ELR (cell line): ENCODE data around the gene CD59.
"Not testable (repeated sequence)": the region's sequence is repeated elsewhere in the genome, so short reads cannot be mapped to it uniquely, and the experiment has no call there.

Source experiments
- DNase-seq: peaks from one replicate; pipeline ENCODE4 v3.0.0-alpha.2; 2015; ENCODE audit warnings: low read depth

CD59 gene

GRCh38 chr11:33742249-33742851, 6.1 kb upstream of the CD59 start:
- DNase-seq: peak; percentile 65

DNA sequence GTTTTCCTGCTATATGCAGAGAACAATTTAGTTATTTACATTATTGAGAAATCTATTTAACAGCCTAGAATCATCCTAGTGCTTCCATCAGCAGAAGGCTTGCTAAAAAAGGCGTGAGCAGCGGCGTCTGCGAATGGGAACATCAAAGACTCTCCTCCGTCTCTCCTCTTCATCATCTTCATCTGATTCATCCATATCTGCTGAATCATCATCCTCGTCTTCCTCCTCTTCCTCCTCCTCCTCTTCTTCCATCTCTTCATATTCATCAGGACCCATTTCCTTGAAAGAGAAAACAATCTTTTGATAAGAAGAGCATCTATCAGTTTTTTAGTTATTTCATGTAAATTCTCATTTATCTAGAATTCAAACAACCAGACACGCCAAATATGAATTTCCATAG, 5.6 kb upstream of the CD59 start:
- no peak for DNase-seq

DNA sequence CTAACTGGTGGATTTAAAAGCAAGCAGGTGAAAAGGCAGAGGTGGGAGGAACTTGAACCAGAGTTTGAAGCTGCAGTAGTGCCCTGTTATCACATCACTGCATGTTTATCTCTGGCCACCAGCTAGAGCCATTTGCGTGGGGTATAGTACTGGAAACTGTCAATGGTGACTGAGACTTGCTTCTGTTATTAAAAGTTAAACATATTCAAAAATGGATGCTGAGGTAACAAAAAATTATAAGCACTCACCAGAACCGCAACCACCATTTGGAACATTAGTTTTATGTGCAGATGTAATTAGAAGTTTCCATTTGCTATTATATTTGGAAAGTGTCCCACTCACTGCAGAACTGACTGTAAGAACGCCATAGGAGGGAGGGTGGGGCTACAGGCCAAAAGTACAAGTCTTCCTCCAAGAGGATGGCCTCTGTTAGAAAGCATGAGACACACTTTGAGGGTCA, 1.2 kb upstream of the CD59 start:
- DNase-seq: peak; percentile 31

DNA sequence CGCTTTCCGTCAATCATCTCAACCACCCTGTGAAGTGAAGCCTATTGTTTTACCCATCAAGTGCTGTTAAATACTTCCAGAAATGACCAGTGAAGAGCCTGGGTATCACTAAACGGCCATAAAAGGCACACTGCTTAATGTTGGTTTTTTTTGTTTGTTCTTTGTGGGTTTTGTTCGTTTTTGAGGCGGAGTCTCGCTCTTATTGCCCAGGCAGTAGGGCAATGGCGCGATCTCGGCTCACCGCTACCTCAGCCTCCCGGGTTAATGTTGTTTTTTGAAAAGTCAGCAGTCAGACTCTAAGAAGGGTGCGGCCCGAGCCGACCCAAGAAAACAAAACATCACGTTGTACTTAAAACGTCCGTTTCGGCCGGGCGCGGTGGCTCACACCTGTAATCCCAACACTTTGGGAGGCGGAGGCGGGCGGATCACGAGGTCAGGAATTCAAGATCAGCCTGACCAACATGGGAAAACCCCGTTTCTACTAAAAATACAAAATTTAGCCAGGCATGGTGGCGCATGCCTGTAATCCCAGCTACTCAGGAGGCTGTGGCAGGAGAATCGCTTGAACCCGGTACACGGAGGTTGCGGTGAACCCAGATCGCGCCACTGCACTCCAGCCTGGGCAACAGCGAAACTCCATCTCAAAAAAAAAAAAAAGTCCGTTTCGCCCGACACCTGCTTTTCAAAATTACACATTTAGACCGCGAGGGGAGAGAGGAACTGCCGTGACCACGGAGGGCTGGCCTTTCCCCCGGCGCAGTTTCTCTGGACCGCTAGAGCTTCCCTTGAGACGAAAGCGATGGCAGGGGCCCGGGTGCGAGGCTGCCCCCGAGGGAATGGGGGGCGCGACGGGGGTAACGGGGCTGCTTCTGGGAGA, 714 bp downstream of the CD59 start:
- DNase-seq: peak; percentile 62

DNA sequence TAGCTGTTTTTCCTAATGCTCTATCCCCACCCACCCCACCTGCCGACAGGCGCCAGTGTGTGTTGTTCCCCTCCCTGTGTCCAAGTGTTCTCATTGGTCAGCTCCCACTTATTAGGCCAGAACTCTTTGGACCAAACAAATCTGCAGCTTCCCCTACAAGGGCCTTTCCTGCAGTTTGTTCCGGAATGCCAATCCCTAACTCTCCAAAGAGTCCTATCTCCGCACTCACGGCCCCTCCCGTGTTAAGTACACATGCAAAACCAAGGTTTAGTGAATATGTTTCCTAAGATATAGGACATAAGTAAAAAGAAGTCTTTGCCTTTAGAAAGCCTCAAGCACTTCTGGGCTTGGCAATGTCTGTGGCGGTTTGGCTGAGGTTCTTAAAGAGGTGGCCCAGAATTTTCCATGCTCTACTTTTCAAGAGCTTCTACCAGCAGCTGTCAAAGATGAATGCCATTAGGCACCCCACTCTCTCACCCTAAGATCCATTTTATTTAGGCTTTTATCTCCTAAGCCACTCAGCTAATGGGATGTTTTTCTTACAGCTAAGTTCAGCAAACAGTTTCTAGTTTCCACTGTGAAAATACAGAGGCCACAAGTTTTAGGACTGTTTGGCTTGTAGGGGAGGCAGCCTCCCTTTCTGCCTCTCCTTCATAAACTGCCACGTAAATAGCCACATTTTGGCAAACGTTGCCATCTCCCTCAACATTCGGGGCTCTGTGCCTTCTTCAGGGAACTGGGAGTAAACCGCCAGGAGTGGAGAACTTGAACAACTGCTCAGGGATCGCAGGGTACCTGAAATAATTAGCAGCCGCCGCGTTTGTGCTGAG, 1.6 kb downstream of the CD59 start:
- peak; percentile 37 for DNase-seq

DNA sequence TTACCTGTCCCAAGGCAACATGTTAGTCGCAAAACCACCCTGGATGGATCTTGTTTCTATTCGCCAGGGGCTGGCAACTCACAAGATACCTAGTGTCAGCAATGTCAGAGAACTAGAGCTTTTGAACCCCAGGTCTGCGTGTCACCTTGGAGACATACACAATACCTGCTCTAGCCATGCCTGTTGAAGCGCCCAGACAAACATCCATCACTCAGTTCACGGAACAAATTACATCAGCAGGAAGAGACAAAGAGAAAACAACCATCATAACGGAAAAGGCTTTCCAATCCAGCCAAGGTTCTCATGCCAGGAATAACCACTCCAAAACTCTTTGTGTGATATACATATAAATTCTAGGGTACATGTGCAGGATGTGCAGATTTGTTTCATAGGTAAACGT, 2.2 kb downstream of the CD59 start:
- no peak for DNase-seq

- DNase-seq: no peak
These were observed 4.3 kb downstream of the CD59 start for GRCh38 chr11:33731723-33732531.

- DNase-seq: no peak
These were observed 5.5 kb downstream of the CD59 start for GRCh38 chr11:33730716-33731115.

- not testable (repeated sequence) for DNase-seq
These were observed 7.1 kb downstream of the CD59 start for GRCh38 chr11:33729072-33729664.

GRCh38 chr11:33727539-33727938, 8.7 kb downstream of the CD59 start:
- DNase-seq: not testable (repeated sequence)

GRCh38 chr11:33725496-33725895, 10.7 kb downstream of the CD59 start:
- no peak for DNase-seq

GRCh38 chr11:33724644-33725035, 11.6 kb downstream of the CD59 start:
- peak; percentile 45 for DNase-seq

- peak; percentile 88 for DNase-seq
These were observed 12.9 kb downstream of the CD59 start for GRCh38 chr11:33723238-33723881.

GRCh38 chr11:33722590-33723234, 13.5 kb downstream of the CD59 start:
- DNase-seq: peak; percentile 93

GRCh38 chr11:33721984-33722383, 14.2 kb downstream of the CD59 start:
- DNase-seq: no peak

DNA sequence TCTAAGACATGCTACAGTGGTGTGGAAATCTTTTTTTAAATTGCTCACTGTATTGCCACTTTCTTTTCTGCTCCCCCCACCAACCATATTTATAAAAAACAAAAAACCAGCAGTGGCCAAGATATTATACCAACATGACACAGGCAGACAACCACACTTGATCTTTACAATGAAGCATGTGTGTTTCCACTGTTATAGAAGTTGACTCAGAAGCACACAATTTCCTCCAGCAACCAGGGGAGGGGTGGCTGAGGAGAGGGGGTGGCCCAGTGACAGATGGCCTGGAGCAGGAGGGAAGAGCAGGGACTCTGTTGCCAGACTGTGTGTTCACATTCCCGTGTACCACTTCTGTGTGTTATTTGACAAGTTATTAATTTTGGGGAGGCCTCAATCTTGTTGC, 14.8 kb downstream of the CD59 start:
- DNase-seq: peak; percentile 85

DNA sequence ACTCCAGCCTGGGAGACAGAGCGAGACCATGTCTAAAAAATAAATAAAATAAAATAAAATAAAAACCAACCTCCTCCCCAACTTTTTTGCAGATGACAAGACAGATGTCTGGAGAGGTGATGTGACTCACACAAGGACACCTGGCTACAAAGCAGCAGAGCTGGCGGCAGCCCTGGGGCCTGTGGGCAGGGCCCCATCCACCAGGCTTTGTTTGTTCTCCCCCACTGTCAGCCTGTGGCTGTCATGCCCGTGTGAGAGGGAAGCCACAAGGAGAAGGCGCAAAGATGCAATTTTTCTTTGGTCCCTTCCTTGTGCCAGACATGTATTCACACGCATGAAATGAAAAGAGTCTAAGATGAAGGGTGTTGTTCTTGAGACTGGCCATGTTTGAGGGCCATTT, 16.6 kb downstream of the CD59 start:
- DNase-seq: no peak

DNA sequence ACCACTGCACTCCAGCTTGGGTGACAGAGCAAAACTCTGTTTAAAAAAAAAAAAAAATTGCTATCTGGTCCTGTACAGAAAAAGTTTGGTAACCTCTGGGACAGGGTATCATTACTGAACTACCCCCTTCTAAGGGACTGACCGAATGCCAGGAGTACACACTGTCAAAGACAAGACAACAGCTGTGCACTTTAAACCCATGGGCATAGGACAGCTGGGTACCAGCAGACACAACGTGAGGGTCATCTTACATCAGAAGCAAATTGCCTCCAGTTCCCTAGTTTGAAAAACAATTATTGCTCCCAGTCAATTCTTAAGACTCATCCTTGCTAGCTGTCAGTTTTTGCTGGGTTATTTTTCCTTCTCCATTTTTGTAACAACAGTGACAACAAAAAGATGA, 17.8 kb downstream of the CD59 start:
- DNase-seq: no peak

- peak; percentile 76 for DNase-seq
These were observed 20.0 kb downstream of the CD59 start for GRCh38 chr11:33716243-33716642.

DNA sequence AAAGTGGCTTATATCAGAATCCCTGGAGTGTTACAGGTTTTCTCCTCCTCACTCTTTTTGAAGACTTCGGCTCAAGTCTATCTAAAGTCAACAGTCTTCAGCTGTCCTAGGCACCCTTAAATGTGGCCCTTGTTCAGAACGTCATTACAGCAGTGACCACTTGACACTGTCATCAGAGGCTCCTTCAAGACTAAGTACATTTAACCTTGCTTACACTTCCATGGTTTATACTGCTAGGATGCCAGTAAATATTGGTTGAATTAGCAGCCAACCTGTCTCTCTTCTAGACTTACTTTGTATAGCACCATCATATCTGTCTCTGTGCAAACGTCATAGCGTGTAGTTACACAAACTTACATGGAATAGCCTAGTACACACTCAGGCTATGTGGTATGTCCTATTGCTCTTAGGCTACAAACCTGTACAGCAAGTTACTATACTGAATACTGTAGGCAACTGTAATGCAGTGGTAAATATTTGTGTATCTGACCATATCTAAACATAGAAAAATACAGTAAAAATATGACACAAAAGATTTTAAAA, 22.3 kb downstream of the CD59 start:
- DNase-seq: no peak
